Ovary (tissue), 9 donors: ENCODE measurements around the gene WDR26. TPM values are rescaled to one million over a fixed set of nuclear protein-coding genes. Genes with fewer than 3 reads are reported as not detected.

ENCODE experiments used
- DNase-seq, 5 donors: peaks; one replicate each; pipeline ENCODE4 v3.0.0-alpha.2; 2019 to 2020
- H3K27ac ChIP-seq, 2 donors: fragments of 200-600 bp; one replicate each; pipeline versions ENCODE4 v1.5.1 to v1.8.0; 2019 to 2022
- H3K27me3 ChIP-seq: fragments of 200-600 bp; one replicate; pipeline ENCODE4 v1.8.0; 2022
- H3K36me3 ChIP-seq: fragments of 200-600 bp; sonication (generic); one replicate; pipeline ENCODE4 v1.5.1; 2019
- H3K4me1 ChIP-seq: one replicate; pipeline ENCODE4 v1.8.1; 2013; ENCODE audit warnings: mild to moderate bottlenecking, moderate library complexity; ENCODE audit not compliant: insufficient read depth
- H3K4me3 ChIP-seq: fragments of 200-600 bp; sonication (generic); one replicate; pipeline ENCODE4 v1.5.1; 2017
- H3K9me3 ChIP-seq, 2 donors: fragments of 200-600 bp in 1 of 2; sonication (generic) in 1 of 2; one replicate each; pipeline versions ENCODE4 v1.5.1 to v1.8.1; 2013 to 2019; ENCODE audit warnings: mild to moderate bottlenecking in 1 of 2, moderate library complexity in 1 of 2
- EP300 ChIP-seq: sonication (generic); formaldehyde crosslinking; IDR thresholded peaks from one replicate; pipeline ENCODE4 v1.6.1; 2017; ENCODE audit warnings: antibody characterized with exemption
- POLR2A ChIP-seq: fragments of 450-650 bp; IDR thresholded peaks from one replicate; pipeline ENCODE4 v1.6.1; 2017; ENCODE audit warnings: antibody characterized with exemption, mild to moderate bottlenecking, moderate library complexity
- WGBS, 3 donors: extraction: QIAGEN DNeasy Blood & Tissue Kit in 1 of 3; methylation state at CpG; one replicate each; pipeline versions ENCODE4 v1.1.5 to v1.1.7; 2013 to 2017; 5-methylcytosine and 5-hydroxymethylcytosine counted together
- intact Hi-C, 4 donors: fragments of 100-400 bp; cut with DNase I; formaldehyde crosslinking; loops; one replicate each; pipeline versions ENCODE4 v1.11.0 to v1.15.1; 2022 to 2023
- microRNA-seq, 3 donors: library from miRNA; unstranded; fragments of <30 nt; microRNA quantifications; one replicate each; pipeline versions ENCODE4 to v1.2.0, GENCODE V29; 2019 to 2020
- polyA plus RNA-seq, 2 donors: library from polyadenylated mRNA; stranded (reverse); fragments of 200-250 nt in 1 of 2; fragments of 350-450 nt in 1 of 2; fragmentation: Illumina TruSeq in 1 of 2; extraction: RNeasy Lipid Tissue Mini Kit (QIAGEN cat#74804) in 1 of 2; gene quantifications; one replicate each; pipeline ENCODE4 v1.2.3, GENCODE V29; 2013 to 2014
- small RNA-seq: library from RNA; depleted of rRNA; stranded (forward); fragments of <200 nt; gene quantifications from one replicate; pipeline ENCODE3, GENCODE V24; 2016
- total RNA-seq, 7 donors: library from RNA; depleted of rRNA in 2 of 7; stranded (reverse); fragments of >200 nt in 2 of 7; fragmentation: NEBNext Ultra II Directional in 3 of 7; extraction: Animal tissue kit (Norgen Biotek cat#: 25700) in 3 of 7; gene quantifications; one replicate each; pipeline versions ENCODE4 v1.1.0 to v1.2.4, GENCODE V29; 2016 to 2023
- TF ChIP-seq, protein P1 (sequence below), 3 donors: fragments of 450-650 bp in 2 of 3; fragments of 200-600 bp in 1 of 3; IDR thresholded peaks; one replicate each; pipeline versions ENCODE4 v1.5.1 to v1.8.0; 2016 to 2022; ENCODE audit warnings: antibody characterized with exemption in 3 of 3, mild to moderate bottlenecking in 1 of 3
- donor health status: DM: no; HTN: no; CAD: no; lungs with moderate emphysema.
- donor health status: DM: no; HTN: no; CAD: no.
- donor health status: Bipolar disorder and iron deficiency.
- donor health status: DM: yes; HTN: yes; CAD: no.
- donor health status: DM: no; HTN: no; CAD: no.
- donor health status: DM: yes; HTN: yes; CAD: no.

Gene WDR26
- total and polyA plus RNA-seq, 9 donors: 28.5 to 66.5 (median 56.5) TPM

DNA sequence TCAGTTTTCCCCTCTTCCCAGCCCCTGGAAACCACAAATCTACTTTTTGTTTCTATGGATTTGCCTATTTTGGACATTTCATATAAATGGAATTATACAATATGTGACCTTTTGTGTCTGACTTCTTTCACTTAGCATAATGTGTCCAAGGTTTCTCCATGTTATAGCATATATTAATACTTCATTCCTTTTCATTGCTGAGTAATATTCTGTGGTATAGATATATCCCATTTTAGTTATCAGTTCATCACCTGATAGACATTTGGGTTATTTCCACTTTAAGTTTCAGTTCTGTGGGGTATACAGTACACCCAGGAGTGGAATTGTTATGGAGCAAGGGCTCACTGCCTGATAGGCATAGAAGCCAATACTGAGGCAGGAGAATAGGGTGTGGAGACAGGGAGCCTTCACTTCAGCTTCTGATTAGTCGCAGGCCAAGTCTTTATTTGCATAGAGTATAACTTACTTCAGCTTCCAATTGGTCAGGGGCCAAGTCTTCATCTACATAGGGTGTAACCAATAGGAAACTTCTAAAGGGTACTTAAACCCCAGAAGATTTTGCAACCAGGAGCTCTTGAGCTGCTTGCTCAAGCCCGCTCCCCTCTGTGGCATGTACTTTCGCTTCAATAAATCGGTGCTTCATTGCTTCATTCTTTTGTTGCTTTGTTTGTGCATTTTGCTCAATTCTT lies 96.3 kb downstream of the WDR26 start:
- 93 to 97% (median 95%) methylated on average over 4 of the region's 4 CpGs for WGBS, 3 donors
- Histone ChIP-seq H3K27me3 (no peaks in the 10 kb centered on the region), H3K9me3 (no peaks in the 10 kb centered on the region), H3K4me3 (no peak overlapping the region), H3K4me1 (no peaks in the 10 kb centered on the region), H3K27ac (no peak overlapping the region), H3K36me3 (no peaks in the 10 kb centered on the region)
- DNase-seq: no peak
- intact Hi-C loops: loop anchor here in 2 of 4 donors (10.0 kb wide), 2 partner anchors 117 to 223 kb away; partner anchors contain the start of gene FBXO28 (in 1 of the 2)
- TF ChIP-seq EP300 (no peak), POLR2A (no peak)
- TF ChIP-seq, protein P1, sequence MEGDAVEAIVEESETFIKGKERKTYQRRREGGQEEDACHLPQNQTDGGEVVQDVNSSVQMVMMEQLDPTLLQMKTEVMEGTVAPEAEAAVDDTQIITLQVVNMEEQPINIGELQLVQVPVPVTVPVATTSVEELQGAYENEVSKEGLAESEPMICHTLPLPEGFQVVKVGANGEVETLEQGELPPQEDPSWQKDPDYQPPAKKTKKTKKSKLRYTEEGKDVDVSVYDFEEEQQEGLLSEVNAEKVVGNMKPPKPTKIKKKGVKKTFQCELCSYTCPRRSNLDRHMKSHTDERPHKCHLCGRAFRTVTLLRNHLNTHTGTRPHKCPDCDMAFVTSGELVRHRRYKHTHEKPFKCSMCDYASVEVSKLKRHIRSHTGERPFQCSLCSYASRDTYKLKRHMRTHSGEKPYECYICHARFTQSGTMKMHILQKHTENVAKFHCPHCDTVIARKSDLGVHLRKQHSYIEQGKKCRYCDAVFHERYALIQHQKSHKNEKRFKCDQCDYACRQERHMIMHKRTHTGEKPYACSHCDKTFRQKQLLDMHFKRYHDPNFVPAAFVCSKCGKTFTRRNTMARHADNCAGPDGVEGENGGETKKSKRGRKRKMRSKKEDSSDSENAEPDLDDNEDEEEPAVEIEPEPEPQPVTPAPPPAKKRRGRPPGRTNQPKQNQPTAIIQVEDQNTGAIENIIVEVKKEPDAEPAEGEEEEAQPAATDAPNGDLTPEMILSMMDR (IDR thresholded peaks at IDR 0.05): no peak

Small RNA genes within 50 kb of the gene (microRNA-seq; reads per million reads assigned to microRNA genes)
- 0 to 0.18 (median 0) reads per million in 3 donors for gene MIR4742

Small RNA genes within 50 kb of the gene (small RNA-seq; reads per million reads assigned to genes)
- gene MIR4742: not detected

Other genes with a start within 250 kb of the WDR26 start
- gene NVL, start 104.6 kb downstream of the WDR26 start, total RNA-seq: 10 to 100 TPM; 19.0 to 31.9 (median 23.4) TPM
- 10 to 100 TPM; 15.4 to 26.2 TPM for gene NVL, start 104.6 kb downstream of the WDR26 start, polyA plus RNA-seq
- 10 to 100 TPM; 24.6 to 51.8 (median 36.0) TPM for gene CNIH4, start 77.9 kb downstream of the WDR26 start, total RNA-seq
- 10 to 100 TPM; 37.5 to 51.7 TPM for gene CNIH4, start 77.9 kb downstream of the WDR26 start, polyA plus RNA-seq
- gene CNIH3, start 181.5 kb upstream of the WDR26 start, total RNA-seq: 10 to 100 TPM in 1 of 7 donors, 1 to 10 TPM in 6; 6.9 to 11.8 (median 8.3) TPM
- gene CNIH3, start 181.5 kb upstream of the WDR26 start, polyA plus RNA-seq: 1 to 10 TPM; 3.8 to 9.7 TPM